Stimulated activated CD8-positive, alpha-beta memory T cell treated with anti-CD3 and anti-CD28 coated beads, Interleukin-12 subunit alpha, Interleukin-12 subunit beta, amount 100 ng/mL, for 24 hours (primary cell): ENCODE measurements around the gene KRTAP10-2.
"Not testable (repeated sequence)": the region's sequence is repeated elsewhere in the genome, so short reads cannot be mapped to it uniquely, and the experiment has no call there.

ENCODE experiments used
- DNase-seq: peaks from one replicate; pipeline ENCODE4 v3.0.0-alpha.2; 2020; ENCODE audit errors: extremely low read depth

Gene KRTAP10-2, protein sequence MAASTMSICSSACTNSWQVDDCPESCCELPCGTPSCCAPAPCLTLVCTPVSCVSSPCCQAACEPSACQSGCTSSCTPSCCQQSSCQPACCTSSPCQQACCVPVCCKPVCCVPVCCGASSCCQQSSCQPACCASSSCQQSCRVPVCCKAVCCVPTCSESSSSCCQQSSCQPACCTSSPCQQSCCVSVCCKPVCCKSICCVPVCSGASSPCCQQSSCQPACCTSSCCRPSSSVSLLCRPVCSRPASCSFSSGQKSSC

DNA sequence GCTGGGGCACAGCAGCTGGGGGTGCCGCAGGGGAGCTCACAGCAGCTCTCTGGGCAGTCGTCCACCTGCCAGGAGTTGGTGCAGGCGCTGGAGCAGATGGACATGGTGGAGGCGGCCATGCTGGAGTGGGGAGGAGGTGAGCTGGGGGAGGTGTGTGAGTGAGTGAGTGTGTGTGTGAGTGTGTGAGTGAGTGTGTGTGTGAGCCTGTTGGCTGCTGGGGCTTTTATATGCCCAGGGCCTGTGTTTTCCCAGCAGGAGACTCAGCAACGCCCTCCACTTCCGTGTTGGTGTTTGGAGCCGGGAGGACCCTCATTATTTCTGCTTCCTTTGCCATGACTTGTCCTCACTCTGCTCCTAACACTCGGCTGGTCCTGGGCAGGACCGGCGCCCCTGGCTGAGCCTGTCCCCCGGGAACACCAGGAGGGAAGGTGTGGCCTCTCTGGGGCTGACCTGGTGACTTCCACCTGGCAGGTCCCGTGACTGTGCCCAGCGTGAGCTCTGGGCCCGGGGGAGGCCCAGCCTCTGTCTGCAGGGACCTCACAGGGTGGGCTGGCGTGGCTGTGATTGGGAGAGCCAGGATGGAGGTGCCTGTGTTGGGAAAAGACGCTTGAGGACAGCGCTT lies at the start of gene KRTAP10-2:
Gene KRTAP10-2, minus strand, starts transcription at position 166 of the 622 bp plus-strand sequence. Its CDS starts 47 bp downstream, at position 119.
- DNase-seq = no peak

DNA sequence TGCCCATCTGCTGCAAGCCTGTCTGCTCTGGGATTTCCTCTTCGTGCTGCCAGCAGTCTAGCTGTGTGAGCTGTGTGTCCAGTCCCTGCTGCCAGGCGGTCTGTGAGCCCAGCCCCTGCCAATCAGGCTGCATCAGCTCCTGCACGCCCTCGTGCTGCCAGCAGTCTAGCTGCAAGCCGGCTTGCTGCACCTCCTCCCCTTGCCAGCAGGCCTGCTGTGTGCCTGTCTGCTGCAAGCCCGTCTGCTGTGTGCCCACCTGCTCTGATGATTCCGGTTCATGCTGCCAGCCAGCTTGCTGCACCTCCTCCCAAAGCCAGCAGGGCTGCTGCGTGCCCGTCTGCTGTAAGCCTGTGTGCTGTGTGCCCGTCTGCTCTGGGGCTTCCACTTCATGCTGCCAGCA lies 49.8 kb upstream of the KRTAP10-2 start:
- DNase-seq = not testable (repeated sequence)

- DNase-seq = not testable (repeated sequence)
Observed at GRCh38 chr21:44600118-44600978, 49.0 kb upstream of the KRTAP10-2 start, which contains the start of gene KRTAP10-7. TSS of gene KRTAP10-7 (plus strand) at chr21:44600597. CDS start at chr21:44600622, 25 bp downstream.

- DNase-seq = no peak
Observed at GRCh38 chr21:44599264-44600029, 48.1 kb upstream of the KRTAP10-2 start.

DNA sequence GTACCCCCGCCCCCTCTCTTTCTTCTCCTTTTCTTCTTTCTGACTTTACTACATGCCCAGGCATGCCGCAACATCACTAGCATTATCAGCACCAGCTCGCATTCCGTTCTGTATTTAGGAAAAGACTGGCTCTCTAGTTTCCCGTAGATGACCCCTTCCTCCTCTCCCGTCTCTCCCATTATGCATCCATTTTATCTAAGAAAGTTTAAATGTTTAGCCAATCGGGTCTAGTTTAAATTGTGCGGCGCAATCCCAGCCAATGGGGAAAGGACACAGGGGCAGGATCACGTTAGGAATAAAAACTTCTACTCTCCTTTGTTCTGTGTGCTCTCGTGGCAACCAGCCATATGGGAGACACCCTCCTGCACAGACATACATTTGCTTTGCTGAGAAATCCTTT lies 46.8 kb upstream of the KRTAP10-2 start:
- DNase-seq = no peak

GRCh38 chr21:44596068-44596725 lies 44.9 kb upstream of the KRTAP10-2 start:
- DNase-seq = no peak

- no peak for DNase-seq
Observed at GRCh38 chr21:44595524-44595923, 44.2 kb upstream of the KRTAP10-2 start.

DNA sequence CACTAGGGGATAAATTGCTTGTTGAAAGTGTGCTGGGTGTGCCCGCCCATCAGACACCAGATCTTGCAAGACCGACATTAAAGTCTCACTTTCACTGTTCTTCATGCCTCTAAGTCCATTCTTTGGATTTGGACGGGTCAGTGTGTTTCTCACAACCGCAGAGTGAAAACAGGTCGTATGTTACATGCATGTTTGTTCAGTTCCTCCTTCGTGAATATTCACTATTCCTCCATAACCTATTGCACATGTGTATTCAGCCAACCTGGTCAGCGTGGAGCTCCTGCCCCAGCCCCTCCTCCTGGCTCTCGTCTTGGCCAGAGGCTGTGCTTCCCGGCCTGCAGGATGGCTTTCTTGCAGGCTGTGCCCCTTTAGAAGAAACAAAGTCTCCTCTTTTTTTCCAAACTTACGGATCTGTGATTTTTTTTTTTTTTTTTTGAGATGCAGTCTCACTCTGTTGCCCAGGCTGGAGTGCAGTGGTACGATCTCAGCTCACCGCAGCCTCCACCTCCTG lies 43.2 kb upstream of the KRTAP10-2 start:
- DNase-seq = no peak

- no peak for DNase-seq
Observed at GRCh38 chr21:44593598-44594405, 42.5 kb upstream of the KRTAP10-2 start.

DNA sequence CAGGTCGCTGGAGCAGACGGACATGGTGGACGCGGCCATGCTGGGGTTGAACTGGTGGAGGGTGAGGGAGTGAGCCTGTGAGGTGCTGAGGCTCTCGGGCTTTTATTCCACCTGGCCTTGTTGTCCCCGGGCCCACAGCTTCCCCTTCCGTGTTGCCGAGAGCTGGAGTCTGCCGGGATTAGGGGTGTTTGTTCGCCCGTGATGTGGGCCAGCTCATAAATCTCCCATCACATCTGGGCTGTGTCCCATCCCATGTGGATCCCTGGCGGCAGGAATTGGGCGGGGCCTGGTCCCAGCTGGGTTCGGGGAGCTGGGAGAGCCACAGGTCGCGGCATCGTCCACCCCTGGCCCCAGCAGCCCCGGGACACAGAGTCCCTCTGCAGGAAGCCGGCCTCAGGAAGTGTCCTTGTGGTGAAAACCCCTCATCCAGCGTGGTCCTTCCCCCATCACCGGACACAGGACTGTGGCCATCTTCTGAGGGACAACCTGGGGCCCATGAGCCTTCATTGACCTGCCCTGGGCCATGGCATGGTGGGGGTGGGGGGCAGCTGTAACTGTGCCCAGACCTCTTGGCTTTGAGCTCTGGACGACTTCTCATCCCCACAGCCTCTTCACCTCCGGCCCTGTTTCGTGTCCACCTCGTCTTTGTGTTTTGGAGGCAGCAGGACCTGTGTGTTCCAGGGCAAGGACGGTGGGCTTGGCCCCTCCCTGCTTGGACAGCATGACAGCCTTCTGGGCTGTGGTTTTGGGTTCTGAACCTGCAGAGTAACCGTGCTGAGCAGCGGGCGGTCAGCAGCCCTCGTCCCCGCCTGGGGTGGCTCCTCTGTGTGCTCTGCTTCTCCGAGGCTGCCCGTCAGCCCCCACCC lies 41.4 kb upstream of the KRTAP10-2 start, which contains the start of gene KRTAP10-6:
Gene KRTAP10-6, minus strand, starts transcription at position 60 of the 866 bp plus-strand sequence. Its CDS starts 21 bp downstream, at position 39.
- no peak for DNase-seq

DNA sequence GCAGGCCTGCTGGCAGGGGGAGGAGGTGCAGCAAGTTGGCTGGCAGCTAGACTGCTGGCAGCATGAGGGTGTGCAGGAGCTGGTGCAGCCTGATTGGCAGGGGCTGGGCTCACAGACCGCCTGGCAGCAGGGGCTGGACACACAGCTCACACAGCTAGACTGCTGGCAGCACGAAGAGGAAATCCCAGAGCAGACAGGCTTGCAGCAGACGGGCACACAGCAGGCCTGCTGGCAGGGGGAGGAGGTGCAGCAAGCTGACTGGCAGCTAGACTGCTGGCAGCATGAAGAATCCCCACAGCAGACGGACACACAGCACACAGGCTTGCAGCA lies 40.5 kb upstream of the KRTAP10-2 start:
- not testable (repeated sequence) for DNase-seq

DNA sequence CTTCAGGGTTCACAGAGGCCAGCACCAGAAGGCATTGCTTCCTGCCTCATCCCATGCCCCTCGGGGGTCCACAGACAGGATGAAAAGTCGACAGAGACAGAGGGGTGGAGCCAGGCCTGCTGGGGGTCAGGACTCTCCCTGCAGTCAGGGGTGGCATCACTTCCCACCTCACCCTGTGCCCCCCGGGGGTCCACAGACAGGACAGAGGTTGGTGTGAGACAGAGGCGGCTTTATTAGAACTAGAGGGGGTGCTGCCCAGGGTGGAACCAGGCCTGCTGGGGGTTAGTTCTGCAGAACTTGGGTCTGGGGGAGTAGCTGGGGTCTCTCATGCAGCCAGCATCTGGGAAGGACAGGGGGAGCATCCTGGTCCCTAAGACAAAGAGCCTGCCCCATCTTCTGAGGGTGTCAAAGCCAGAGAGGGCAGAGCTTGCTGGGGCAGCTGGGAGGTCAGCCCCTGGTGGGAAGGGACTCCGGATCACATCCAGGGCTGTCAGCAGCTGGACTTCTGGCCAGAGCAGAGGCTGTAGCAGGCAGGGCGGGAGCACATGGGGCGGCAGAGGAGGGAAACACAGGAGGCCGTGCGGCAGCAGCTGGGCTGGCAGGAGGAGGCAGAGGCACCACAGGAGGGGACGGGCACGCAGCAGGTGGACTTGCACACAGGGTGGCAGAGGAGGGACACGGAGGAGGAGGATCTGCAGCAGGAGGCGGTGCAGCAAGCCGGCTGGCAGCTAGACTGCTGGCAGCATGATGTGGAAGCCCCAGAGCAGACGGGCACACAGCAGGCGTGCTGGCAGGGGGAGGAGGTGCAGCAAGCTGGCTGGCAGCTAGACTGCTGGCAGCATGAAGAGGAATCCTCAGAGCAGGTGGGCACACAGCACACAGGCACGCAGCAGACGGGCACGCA lies 39.8 kb upstream of the KRTAP10-2 start:
- not testable (repeated sequence) for DNase-seq

GRCh38 chr21:44590311-44590721 lies 39.0 kb upstream of the KRTAP10-2 start:
- DNase-seq = no peak

- no peak for DNase-seq
Observed at GRCh38 chr21:44589586-44590305, 38.4 kb upstream of the KRTAP10-2 start.

DNA sequence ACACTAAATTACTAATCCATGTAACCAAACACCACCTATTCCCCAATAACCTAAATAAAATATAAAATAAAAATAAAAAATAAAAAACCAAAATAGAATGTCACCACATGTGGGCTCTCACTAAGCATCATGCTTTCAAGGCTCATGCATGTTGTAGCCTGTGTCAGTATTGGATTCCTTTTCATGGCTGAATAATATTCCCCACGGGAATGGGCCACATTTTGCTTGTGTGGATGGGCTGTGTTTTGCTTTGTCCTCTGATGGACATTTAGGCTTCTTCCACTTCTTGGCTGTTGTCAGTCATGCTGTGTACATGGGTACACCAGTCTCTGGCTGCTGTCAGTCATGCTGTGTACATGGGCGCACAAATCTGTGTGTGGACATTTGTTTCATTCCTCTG lies 37.8 kb upstream of the KRTAP10-2 start:
- DNase-seq = no peak

DNA sequence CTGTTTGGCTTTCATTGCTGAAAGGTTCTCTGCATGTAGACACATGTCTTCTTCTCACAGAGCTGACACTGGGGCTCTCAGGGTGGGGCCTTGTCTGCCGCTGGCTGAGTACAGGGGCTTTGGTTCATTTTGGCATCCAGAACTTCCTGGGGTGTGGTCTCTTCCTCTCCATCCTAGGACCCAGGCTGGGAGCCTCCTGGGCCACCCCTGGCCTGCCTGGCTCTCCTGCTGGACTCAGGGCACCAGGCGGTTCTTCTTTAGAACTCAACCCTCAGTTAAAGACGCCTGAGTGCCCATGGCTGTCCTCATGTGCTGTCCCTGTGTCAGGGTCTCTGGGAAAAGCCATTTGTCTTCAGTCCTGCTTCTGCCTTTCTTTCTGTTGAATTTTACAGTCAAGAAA lies 34.6 kb upstream of the KRTAP10-2 start:
- DNase-seq = no peak

DNA sequence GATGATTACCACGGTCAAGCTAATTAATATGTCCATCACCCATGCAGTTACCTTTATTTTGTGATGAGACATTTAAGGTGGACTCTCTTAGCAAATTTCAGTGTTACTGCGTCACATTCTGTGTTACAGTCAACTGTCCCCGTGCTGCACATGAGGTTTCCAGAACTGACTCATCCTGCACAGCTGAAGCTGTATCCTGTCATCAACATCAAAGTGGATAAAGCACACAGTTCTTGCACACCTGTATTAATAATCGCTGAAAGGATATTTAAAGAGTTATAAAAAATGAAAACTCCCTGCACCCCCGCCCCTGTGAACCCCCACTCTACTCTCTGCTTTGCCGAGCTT lies 32.5 kb upstream of the KRTAP10-2 start:
- DNase-seq = no peak
